Vagina (tissue), 2 donors: ENCODE data around the gene TGFBR2. TPM values are rescaled to one million over a fixed set of nuclear protein-coding genes. Genes with fewer than 3 reads are reported as not detected.

Source experiments
- DNase-seq, 2 donors: peaks; one replicate each; pipeline ENCODE4 v3.0.0-alpha.2; 2017; ENCODE audit errors: extremely low spot score in 2 of 2
- H3K27ac ChIP-seq: fragments of 200-600 bp; sonication (generic); one replicate; pipeline ENCODE4 v1.5.1; 2019
- H3K27me3 ChIP-seq: fragments of 200-600 bp; sonication (generic); one replicate; pipeline ENCODE4 v1.5.1; 2019
- H3K36me3 ChIP-seq, 2 donors: fragments of 200-600 bp; sonication (generic); one replicate each; pipeline ENCODE4 v1.5.1; 2017 to 2019
- H3K4me1 ChIP-seq: fragments of 200-600 bp; sonication (generic); one replicate; pipeline ENCODE4 v1.5.1; 2019
- H3K4me3 ChIP-seq, 2 donors: fragments of 200-600 bp; sonication (generic); 1 replicate in 1 of 2; 2 replicates in 1 of 2; pipeline ENCODE4 v1.5.1; 2016 to 2019
- H3K9me3 ChIP-seq: fragments of 200-600 bp; sonication (generic); one replicate; pipeline ENCODE4 v1.5.1; 2019
- POLR2A ChIP-seq, 2 donors: fragments of 450-650 bp; IDR thresholded peaks; one replicate each; pipeline ENCODE4 v1.6.1; 2017; ENCODE audit warnings: antibody characterized with exemption in 2 of 2, mild to moderate bottlenecking in 2 of 2, moderate library complexity in 2 of 2
- POLR2AphosphoS5 ChIP-seq, 2 donors: sonication (generic); formaldehyde crosslinking; IDR thresholded peaks; one replicate each; pipeline ENCODE4 v1.9.0; 2017; ENCODE audit warnings: antibody characterized with exemption in 2 of 2, mild to moderate bottlenecking in 2 of 2, low read depth in 1 of 2; ENCODE audit not compliant: insufficient read depth in 1 of 2
- intact Hi-C: fragments of 100-400 bp; cut with DNase I; formaldehyde crosslinking; loops from one replicate; pipeline ENCODE4 v1.15.1; 2023
- total RNA-seq: library from RNA; depleted of rRNA; stranded (reverse); fragments of >200 nt; gene quantifications from one replicate; pipeline ENCODE4 v1.2.3, GENCODE V29; 2016
- TF ChIP-seq, protein P1 (sequence below), 3 experiments: fragments of 450-650 bp in 2 of 3; fragments of 200-600 bp in 1 of 3; sonication (generic) in 1 of 3; IDR thresholded peaks; one replicate each; pipeline ENCODE4 v1.5.1; 2017 to 2019; ENCODE audit warnings: antibody characterized with exemption in 3 of 3, mild to moderate bottlenecking in 2 of 3, moderate library complexity in 2 of 3

The TGFBR2 gene
- total RNA-seq, 1 donor from 2014 or later, result 176 TPM

DNA sequence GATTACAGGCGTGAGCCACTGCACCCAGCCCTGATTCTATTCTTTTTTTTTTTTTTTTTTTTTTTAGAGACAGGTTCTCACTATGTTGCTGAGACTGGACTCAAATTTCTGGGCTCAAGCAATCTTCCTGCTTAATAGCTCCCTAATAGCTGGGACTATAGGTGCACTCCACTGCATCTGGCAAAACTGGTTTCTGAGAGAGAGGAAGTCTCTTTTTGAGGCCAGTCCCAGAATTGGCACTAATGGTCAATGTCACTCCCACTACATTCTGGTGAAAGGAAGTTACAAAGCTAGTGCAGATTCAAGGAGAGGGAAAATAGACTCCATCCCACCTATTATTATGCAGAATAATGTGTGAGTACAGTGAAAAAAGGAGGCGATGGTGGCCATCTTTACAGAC lies 5.8 kb upstream of the TGFBR2 start:
- TF ChIP-seq POLR2AphosphoS5 (IDR thresholded peaks at IDR 0.05; ENCODE audit: insufficient read depth in 1 of 2, low read depth in 1 of 2) (no peak), POLR2A (IDR thresholded peaks at IDR 0.05) (no peak)
- TF ChIP-seq, protein P1, sequence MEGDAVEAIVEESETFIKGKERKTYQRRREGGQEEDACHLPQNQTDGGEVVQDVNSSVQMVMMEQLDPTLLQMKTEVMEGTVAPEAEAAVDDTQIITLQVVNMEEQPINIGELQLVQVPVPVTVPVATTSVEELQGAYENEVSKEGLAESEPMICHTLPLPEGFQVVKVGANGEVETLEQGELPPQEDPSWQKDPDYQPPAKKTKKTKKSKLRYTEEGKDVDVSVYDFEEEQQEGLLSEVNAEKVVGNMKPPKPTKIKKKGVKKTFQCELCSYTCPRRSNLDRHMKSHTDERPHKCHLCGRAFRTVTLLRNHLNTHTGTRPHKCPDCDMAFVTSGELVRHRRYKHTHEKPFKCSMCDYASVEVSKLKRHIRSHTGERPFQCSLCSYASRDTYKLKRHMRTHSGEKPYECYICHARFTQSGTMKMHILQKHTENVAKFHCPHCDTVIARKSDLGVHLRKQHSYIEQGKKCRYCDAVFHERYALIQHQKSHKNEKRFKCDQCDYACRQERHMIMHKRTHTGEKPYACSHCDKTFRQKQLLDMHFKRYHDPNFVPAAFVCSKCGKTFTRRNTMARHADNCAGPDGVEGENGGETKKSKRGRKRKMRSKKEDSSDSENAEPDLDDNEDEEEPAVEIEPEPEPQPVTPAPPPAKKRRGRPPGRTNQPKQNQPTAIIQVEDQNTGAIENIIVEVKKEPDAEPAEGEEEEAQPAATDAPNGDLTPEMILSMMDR (IDR thresholded peaks at IDR 0.05), result no peak
- intact Hi-C loops, result loop anchor here (10.0 kb wide), 1 partner anchor 76 kb away; no protein-coding TSS in a partner anchor
- Histone ChIP-seq H3K36me3 (no peaks in the 10 kb centered on the region), H3K9me3 (no peaks in the 10 kb centered on the region), H3K27me3 (no peaks in the 10 kb centered on the region), H3K4me3 (no peak overlapping the region), H3K27ac (no peak overlapping the region), H3K4me1 (peaks cover 23% of the 10 kb centered on the region)
- no peak for DNase-seq

DNA sequence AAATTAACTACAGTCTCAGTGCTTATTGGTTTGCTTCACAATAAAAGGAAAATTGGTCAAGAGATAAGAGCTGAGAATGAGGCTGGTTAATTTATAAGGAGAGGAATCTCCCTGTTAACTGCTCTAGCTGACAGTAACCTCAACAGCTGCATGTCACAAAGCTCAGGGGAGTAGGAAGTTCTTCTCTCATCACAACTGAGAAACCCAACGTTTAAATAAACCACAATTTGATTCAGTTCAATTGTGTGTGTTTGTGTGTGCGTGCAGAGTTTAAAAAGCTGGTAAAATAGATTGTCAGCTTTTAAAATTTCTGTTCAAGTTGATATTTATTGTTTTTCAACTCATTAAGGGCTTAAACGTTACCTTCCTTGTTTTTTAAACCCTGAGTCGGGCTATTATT lies 3.5 kb upstream of the TGFBR2 start:
- H3K4me1 ChIP-seq, result peaks cover 15% of the 10 kb centered on the region
- DNase-seq, result no peak
- TF ChIP-seq POLR2A (IDR thresholded peaks at IDR 0.05) (no peak), POLR2AphosphoS5 (IDR thresholded peaks at IDR 0.05; ENCODE audit: insufficient read depth in 1 of 2, low read depth in 1 of 2) (no peak)
- TF ChIP-seq, protein P1 (IDR thresholded peaks at IDR 0.05), result no peak
- no peaks in the 10 kb centered on the region for H3K27me3 ChIP-seq
- intact Hi-C loops, result loop anchor here (10.0 kb wide), 1 partner anchor 78 kb away; no protein-coding TSS in a partner anchor
- H3K4me3 ChIP-seq, result no peak overlapping the region
- H3K9me3 ChIP-seq, result no peaks in the 10 kb centered on the region
- H3K27ac ChIP-seq, result no peak overlapping the region
- no peaks in the 10 kb centered on the region for H3K36me3 ChIP-seq

- Histone ChIP-seq H3K36me3 (no peaks in the 10 kb centered on the region), H3K27me3 (no peaks in the 10 kb centered on the region), H3K27ac (no peak overlapping the region), H3K9me3 (no peaks in the 10 kb centered on the region), H3K4me3 (no peak overlapping the region), H3K4me1 (peaks cover 14% of the 10 kb centered on the region)
- TF ChIP-seq POLR2AphosphoS5 (IDR thresholded peaks at IDR 0.05; ENCODE audit: insufficient read depth in 1 of 2, low read depth in 1 of 2), result no peak
- TF ChIP-seq, protein P1 (IDR thresholded peaks at IDR 0.05), result no peak
- no peak for TF ChIP-seq POLR2A (IDR thresholded peaks at IDR 0.05)
- intact Hi-C loops, result loop anchor here (10.0 kb wide), 1 partner anchor 79 kb away; no protein-coding TSS in a partner anchor
- no peak for DNase-seq
These were observed 2.3 kb upstream of the TGFBR2 start for GRCh38 chr3:30604093-30604492.

DNA sequence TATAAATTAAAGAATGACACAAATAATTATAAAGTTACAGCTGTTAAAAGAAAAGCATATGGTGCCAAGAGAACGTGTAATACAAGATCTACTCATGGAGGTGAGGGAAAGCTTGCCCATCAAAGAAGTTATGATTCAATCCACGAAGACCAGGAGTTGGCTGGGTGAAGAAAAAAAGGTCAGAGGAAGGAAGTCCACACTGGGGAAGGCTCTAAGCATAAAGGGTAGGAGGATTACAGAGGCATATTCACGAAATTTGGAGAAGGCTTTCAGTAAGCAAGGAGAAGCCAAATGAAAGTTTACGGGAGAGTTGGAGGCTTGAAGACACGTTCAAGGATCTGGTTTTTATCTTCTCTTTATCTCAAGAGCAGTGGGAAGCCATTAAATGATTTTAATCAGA lies 1.8 kb upstream of the TGFBR2 start:
- no peak for DNase-seq
- no peaks in the 10 kb centered on the region for H3K27me3 ChIP-seq
- H3K9me3 ChIP-seq, result no peaks in the 10 kb centered on the region
- no peak overlapping the region for H3K4me3 ChIP-seq
- peak overlapping the region; percentile 3 for H3K27ac ChIP-seq
- TF ChIP-seq POLR2AphosphoS5 (IDR thresholded peaks at IDR 0.05; ENCODE audit: insufficient read depth in 1 of 2, low read depth in 1 of 2), result no peak
- TF ChIP-seq POLR2A (IDR thresholded peaks at IDR 0.05), result no peak
- TF ChIP-seq, protein P1 (IDR thresholded peaks at IDR 0.05), result no peak
- intact Hi-C loops, result loop anchor here (10.0 kb wide), 1 partner anchor 80 kb away; no protein-coding TSS in a partner anchor
- peaks cover 14% of the 10 kb centered on the region for H3K4me1 ChIP-seq
- H3K36me3 ChIP-seq, result no peaks in the 10 kb centered on the region

GRCh38 chr3:30605005-30605404 lies 1.4 kb upstream of the TGFBR2 start:
- TF ChIP-seq, protein P1 (IDR thresholded peaks at IDR 0.05), result no peak
- no peak for TF ChIP-seq POLR2AphosphoS5 (IDR thresholded peaks at IDR 0.05; ENCODE audit: insufficient read depth in 1 of 2, low read depth in 1 of 2)
- no peak for TF ChIP-seq POLR2A (IDR thresholded peaks at IDR 0.05)
- Histone ChIP-seq H3K4me3 (no peak overlapping the region), H3K36me3 (no peaks in the 10 kb centered on the region), H3K27me3 (no peaks in the 10 kb centered on the region), H3K27ac (peak overlapping the region; percentile 96), H3K9me3 (no peaks in the 10 kb centered on the region), H3K4me1 (peaks cover 14% of the 10 kb centered on the region)
- intact Hi-C loops, result loop anchor here (10.0 kb wide), 1 partner anchor 80 kb away; no protein-coding TSS in a partner anchor
- no peak for DNase-seq
